B cell (primary cell): ENCODE data around the gene INSC. TPM values are rescaled to one million over a fixed set of nuclear protein-coding genes. Genes with fewer than 3 reads are reported as not detected.

ENCODE experiments used
- ATAC-seq: fragments of 200-7000 bp; cut with Tn5 transposase; one replicate; pipeline ENCODE4 v1.10.0; 2021; ENCODE audit warnings: low read depth, mild to moderate bottlenecking, moderate number of reproducible peaks, moderate library complexity
- CTCF ChIA-PET: fragments of 350-600 bp; sonication (Branson Sonifier 250); formaldehyde crosslinking; loops from one replicate; lab custom pipeline; 2021; ENCODE audit warnings: antibody characterized with exemption, inconsistent platforms; lab: Charles Lee
- POLR2A ChIA-PET: fragments of 350-600 bp; sonication (Branson Sonifier 250); formaldehyde crosslinking; loops from one replicate; lab custom pipeline; 2021; ENCODE audit warnings: antibody characterized with exemption; lab: Charles Lee
- DNase-seq: peaks from one replicate; pipeline ENCODE4 v3.0.0; 2013
- H2AFZ ChIP-seq: 2 replicates; pipeline ENCODE4 v1.6.1; 2012; ENCODE audit warnings: mild to moderate bottlenecking, low read depth, low read length; ENCODE audit not compliant: insufficient read depth, poor library complexity, severe bottlenecking
- H3K27ac ChIP-seq, 2 donors: 1 replicate in 1 of 2; 2 replicates in 1 of 2; pipeline ENCODE4 v1.5.1; 2012 to 2013; ENCODE audit warnings: low read length in 2 of 2, mild to moderate bottlenecking in 2 of 2, moderate library complexity in 1 of 2
- H3K27me3 ChIP-seq, 4 experiments: fragments of 200-600 bp in 1 of 4; sonication (generic) in 1 of 4; replicated peaks in 1 of 4; 1 replicate in 2 of 4; 2 replicates in 2 of 4; pipeline versions ENCODE4 v1.6.1 to v1.7.0; 2013 to 2016; ENCODE audit warnings: low read length in 3 of 4, mild to moderate bottlenecking in 2 of 4, mixed read lengths in 1 of 4, moderate library complexity in 1 of 4; ENCODE audit not compliant: insufficient read depth in 4 of 4, control insufficient read depth in 3 of 4; ENCODE audit errors: control extremely low read depth in 1 of 4
- H3K36me3 ChIP-seq, 2 experiments: replicated peaks in 1 of 2; 1 replicate in 1 of 2; 2 replicates in 1 of 2; pipeline versions ENCODE4 v1.6.1 to v1.7.1; 2013; ENCODE audit warnings: low read length in 1 of 2; ENCODE audit not compliant: insufficient read depth in 2 of 2, control insufficient read depth in 1 of 2; ENCODE audit errors: control extremely low read depth in 1 of 2, extremely low read depth in 1 of 2
- H3K4me1 ChIP-seq, 2 donors: fragments of 200-600 bp in 1 of 2; sonication (generic) in 1 of 2; 1 replicate in 1 of 2; 2 replicates in 1 of 2; pipeline versions ENCODE4 v1.5.1 to v1.6.1; 2013 to 2017; ENCODE audit warnings: low read length in 2 of 2; ENCODE audit not compliant: control insufficient read depth in 2 of 2, insufficient read depth in 2 of 2
- H3K4me2 ChIP-seq: replicated peaks from 2 replicates; pipeline ENCODE3; 2012; ENCODE audit warnings: mild to moderate bottlenecking, low read depth, low read length; ENCODE audit not compliant: poor library complexity, severe bottlenecking
- H3K4me3 ChIP-seq, 5 experiments: fragments of 200-600 bp in 1 of 5; sonication (generic) in 1 of 5; 1 replicate in 3 of 5; 2 replicates in 2 of 5; pipeline versions ENCODE4 v1.5.1 to v1.7.0; 2011 to 2016; ENCODE audit warnings: low read length in 4 of 5, mild to moderate bottlenecking in 4 of 5, low read depth in 2 of 5, control low read depth in 1 of 5, moderate library complexity in 1 of 5; ENCODE audit not compliant: insufficient read depth in 1 of 5; ENCODE audit errors: control extremely low read depth in 1 of 5, extremely low read depth in 1 of 5
- H3K79me2 ChIP-seq: fragments of 200-600 bp; sonication (generic); one replicate; pipeline ENCODE4 v1.6.0; 2016; ENCODE audit warnings: low read length; ENCODE audit not compliant: control insufficient read depth, insufficient read depth
- H3K9ac ChIP-seq: fragments of 200-600 bp; sonication (generic); 2 replicates; pipeline ENCODE4 v1.6.1; 2017; ENCODE audit warnings: mild to moderate bottlenecking, low read length, moderate library complexity
- H3K9me3 ChIP-seq, 3 donors: one replicate each; pipeline versions ENCODE4 v1.6.1 to v1.7.1; 2013; ENCODE audit warnings: low read length in 2 of 3; ENCODE audit not compliant: control insufficient read depth in 2 of 3, insufficient read depth in 1 of 3; ENCODE audit errors: control extremely low read depth in 1 of 3
- H4K20me1 ChIP-seq: 2 replicates; pipeline ENCODE4 v1.6.0; 2012; ENCODE audit warnings: mild to moderate bottlenecking, low read length; ENCODE audit not compliant: insufficient read depth, control insufficient read depth, poor library complexity, severe bottlenecking
- H3K27ac Mint-ChIP-seq: one replicate; pipeline ENCODE4 v1.8.0; 2021; ENCODE audit warnings: mixed read lengths
- H3K27me3 Mint-ChIP-seq: one replicate; pipeline ENCODE4 v1.8.0; 2021; ENCODE audit warnings: mixed read lengths
- H3K4me1 Mint-ChIP-seq: one replicate; pipeline ENCODE4 v1.8.0; 2021; ENCODE audit warnings: mixed read lengths
- H3K4me3 Mint-ChIP-seq: one replicate; pipeline ENCODE4 v1.8.0; 2021; ENCODE audit warnings: mixed read lengths
- H3K9me3 Mint-ChIP-seq: one replicate; pipeline ENCODE4 v1.8.0; 2022; ENCODE audit warnings: mixed read lengths; ENCODE audit not compliant: insufficient read depth
- CTCF ChIP-seq: fragments of 200-600 bp; IDR thresholded peaks from one replicate; pipeline ENCODE4 v1.8.0; 2022; ENCODE audit warnings: antibody characterized with exemption, mild to moderate bottlenecking
- EZH2 ChIP-seq: IDR thresholded peaks from 2 replicates; pipeline ENCODE4 v1.6.1; 2012; ENCODE audit warnings: borderline replicate concordance, low read depth, mild to moderate bottlenecking, moderate library complexity, low read length; ENCODE audit not compliant: insufficient read depth, poor library complexity, severe bottlenecking
- WGBS: methylation state at CpG from one replicate; pipeline ENCODE4 v1.1.5; 2013; ENCODE audit warnings: missing lambda C conversion rate; ENCODE audit not compliant: insufficient coverage; 5-methylcytosine and 5-hydroxymethylcytosine counted together
- intact Hi-C: fragments of 100-400 bp; cut with micrococcal nuclease; formaldehyde crosslinking; loops from one replicate; pipeline ENCODE4 v1.10.0; 2022
- polyA plus RNA-seq: library from polyadenylated mRNA; depleted of rRNA; stranded (reverse); fragments of >200 nt; gene quantifications from 2 replicates; pipeline ENCODE4 v1.2.3, GENCODE V29; 2012
- total RNA-seq, 2 donors: library from RNA; stranded (reverse); fragments of 120-200 nt in 1 of 2; gene quantifications; 1 replicate in 1 of 2; 2 replicates in 1 of 2; pipeline versions ENCODE4 v1.2.3 to v1.2.4, GENCODE V29; 2013 to 2022

Gene INSC
- total and polyA plus RNA-seq, 2 donors (not counting 1 experiment from before 2014, with no cell fraction given) = 0.10 TPM; not detected in 1

GRCh38 chr11:15118431-15118830 is 3.7 kb downstream of the INSC start:
- POLR2A ChIA-PET = no interaction called here
- DNase-seq (no peak), ATAC-seq (no peak)
- intact Hi-C loops = no loop called here
- CTCF ChIA-PET = interaction anchor here (0.8 to 10.8 kb wide), 5 partner anchors 14 to 211 kb away, joined by 3 to 177 read pairs (median 3); no protein-coding TSS in a partner anchor
- Histone ChIP-seq H3K4me2 (no peak overlapping the region), H3K4me1 (peaks cover 30 to 40% of the 10 kb centered on the region in 2 donors), H3K27me3 (peaks cover 0 to 38% (median 12%) of the 10 kb centered on the region in 4 experiments), H3K4me3 (no peak overlapping the region), H3K9ac (no peak overlapping the region), H3K36me3 (no peaks in the 10 kb centered on the region), H4K20me1 (no peaks in the 10 kb centered on the region), H3K79me2 (no peaks in the 10 kb centered on the region), H3K27ac (no peak overlapping the region), H3K9me3 (peaks cover 0 to 2% (median 0%) of the 10 kb centered on the region in 3 donors), H2AFZ (no peak overlapping the region)
- no peaks in the 10 kb centered on the region for H3K9me3 Mint-ChIP-seq
- H3K4me1 Mint-ChIP-seq = peaks cover 32% of the 10 kb centered on the region
- peaks cover 40% of the 10 kb centered on the region for H3K27me3 Mint-ChIP-seq
- no peak overlapping the region for H3K27ac Mint-ChIP-seq
- no peak overlapping the region for H3K4me3 Mint-ChIP-seq
- no peak for TF ChIP-seq EZH2
- no peak for TF ChIP-seq CTCF

GRCh38 chr11:15119352-15119751 is 4.6 kb downstream of the INSC start:
- H3K9me3 Mint-ChIP-seq = no peaks in the 10 kb centered on the region
- H3K27me3 ChIP-seq = peaks cover 0 to 38% (median 14%) of the 10 kb centered on the region in 4 experiments
- intact Hi-C loops = no loop called here
- no peak overlapping the region for H3K9ac ChIP-seq
- peaks cover 20 to 31% of the 10 kb centered on the region in 2 donors for H3K4me1 ChIP-seq
- ChIA-PET CTCF (interaction anchor here (10.8 kb wide), 1 partner anchor 18 kb away, joined by 177 read pairs; no protein-coding TSS in a partner anchor), POLR2A (no interaction called here)
- no peaks in the 10 kb centered on the region for H3K9me3 ChIP-seq
- no peak overlapping the region for H3K4me2 ChIP-seq
- no peak overlapping the region for H3K27ac ChIP-seq
- no peaks in the 10 kb centered on the region for H3K36me3 ChIP-seq
- no peak for ATAC-seq
- H3K4me1 Mint-ChIP-seq = peaks cover 23% of the 10 kb centered on the region
- H3K27ac Mint-ChIP-seq = no peak overlapping the region
- H3K4me3 ChIP-seq = no peak overlapping the region
- peaks cover 40% of the 10 kb centered on the region for H3K27me3 Mint-ChIP-seq
- no peaks in the 10 kb centered on the region for H4K20me1 ChIP-seq
- H3K4me3 Mint-ChIP-seq = no peak overlapping the region
- H2AFZ ChIP-seq = no peak overlapping the region
- no peaks in the 10 kb centered on the region for H3K79me2 ChIP-seq
- WGBS = 91% methylated on average over 2 of the region's 4 CpGs
- no peak for DNase-seq
- TF ChIP-seq EZH2 (no peak), CTCF (no peak)
